Kidney (tissue), 14 donors: ENCODE data around the gene GRID1. TPM values are rescaled to one million over a fixed set of nuclear protein-coding genes. Genes with fewer than 3 reads are reported as not detected.

Source experiments
- DNase-seq, 5 donors: peaks; one replicate each; pipeline ENCODE4 v3.0.0-alpha.2; 2013 to 2020
- FAIRE-seq: peaks from 2 replicates; lab custom pipeline; 2012; peaks lifted over from hg19 to GRCh38; lab: Jason Lieb, UNC
- H3K27ac ChIP-seq, 2 donors: one replicate each; pipeline ENCODE4 v1.7.0; 2013; ENCODE audit warnings: low read depth in 2 of 2, low read length in 2 of 2, inconsistent platforms in 1 of 2
- H3K27me3 ChIP-seq: one replicate; pipeline ENCODE4 v1.7.1; 2013; ENCODE audit warnings: low read length, inconsistent platforms; ENCODE audit not compliant: control insufficient read depth, insufficient read depth
- H3K36me3 ChIP-seq, 3 donors: one replicate each; pipeline versions ENCODE4 v1.7.0 to v1.7.1; 2013; ENCODE audit warnings: low read length in 3 of 3, control low read depth in 1 of 3, inconsistent platforms in 1 of 3; ENCODE audit not compliant: insufficient read depth in 3 of 3, control insufficient read depth in 2 of 3
- H3K4me1 ChIP-seq, 3 donors: one replicate each; pipeline versions ENCODE4 v1.7.0 to v1.7.1; 2013; ENCODE audit warnings: low read length in 3 of 3, inconsistent platforms in 1 of 3, low read depth in 1 of 3; ENCODE audit not compliant: control insufficient read depth in 2 of 3, insufficient read depth in 2 of 3
- H3K4me3 ChIP-seq, 3 donors: one replicate each; pipeline versions ENCODE4 v1.7.0 to v1.8.1; 2013; ENCODE audit warnings: low read length in 3 of 3, control low read depth in 1 of 3, inconsistent platforms in 1 of 3
- H3K9ac ChIP-seq, 3 donors: one replicate each; pipeline versions ENCODE4 v1.7.0 to v1.7.1; 2013; ENCODE audit warnings: low read length in 3 of 3, control low read depth in 1 of 3, inconsistent platforms in 1 of 3
- H3K9me3 ChIP-seq, 3 donors: one replicate each; pipeline versions ENCODE4 v1.7.0 to v1.7.1; 2013; ENCODE audit warnings: low read length in 3 of 3, control low read depth in 1 of 3, inconsistent platforms in 1 of 3; ENCODE audit not compliant: control insufficient read depth in 2 of 3, insufficient read depth in 1 of 3
- CTCF ChIP-seq: IDR thresholded peaks from 3 replicates; pipeline ENCODE4 v1.5.1; 2012; ENCODE audit warnings: mild to moderate bottlenecking, moderate library complexity, borderline replicate concordance; ENCODE audit not compliant: insufficient read depth; ENCODE audit errors: extremely low read depth
- intact Hi-C: fragments of 100-400 bp; cut with DNase I; formaldehyde crosslinking; loops from one replicate; pipeline ENCODE4 v1.11.1; 2022
- polyA plus RNA-seq: library from polyadenylated mRNA; stranded (reverse); fragments of 350-450 nt; fragmentation: Illumina TruSeq; extraction: RNeasy Lipid Tissue Mini Kit (QIAGEN cat#74804); gene quantifications from one replicate; pipeline ENCODE4 v1.2.3, GENCODE V29; 2014; ENCODE audit warnings: low read depth, low replicate concordance; ENCODE audit not compliant: insufficient read depth
- total RNA-seq: library from RNA; stranded (reverse); fragmentation: NEBNext Ultra II Directional; extraction: Animal tissue kit (Norgen Biotek cat#: 25700); gene quantifications from one replicate; pipeline ENCODE4 v1.2.1, GENCODE V29; 2021
- donor health status: control.
- donor health status: control.
- donor health status: control.
- donor health status: control.
- donor health status: control.
- donor health status: DM: yes; HTN: yes; CAD: no.
- donor health status: Normal renal cell carcinoma (clear cell type).

GRID1 gene
- total and polyA plus RNA-seq, 2 donors from 2014 or later, result 0.37 to 1.4 TPM

GRCh38 chr10:86152911-86153310, 213.7 kb downstream of the GRID1 start:
- Histone ChIP-seq H3K4me3 (no peak overlapping the region), H3K9me3 (no peaks in the 10 kb centered on the region), H3K36me3 (no peaks in the 10 kb centered on the region), H3K27ac (no peak overlapping the region), H3K4me1 (no peaks in the 10 kb centered on the region), H3K27me3 (no peaks in the 10 kb centered on the region), H3K9ac (no peak overlapping the region)
- DNase-seq (no peak), FAIRE-seq (no peak)
- intact Hi-C loops, result no loop called here
- TF ChIP-seq CTCF, result no peak

- DNase-seq, result no peak
- intact Hi-C loops, result no loop called here
- Histone ChIP-seq H3K4me3 (no peak overlapping the region), H3K4me1 (no peaks in the 10 kb centered on the region), H3K36me3 (no peaks in the 10 kb centered on the region), H3K27ac (no peak overlapping the region), H3K9me3 (no peaks in the 10 kb centered on the region), H3K9ac (no peak overlapping the region), H3K27me3 (no peaks in the 10 kb centered on the region)
- FAIRE-seq, result no peak
- TF ChIP-seq CTCF, result no peak
Observed at GRCh38 chr10:86152354-86152753, 214.2 kb downstream of the GRID1 start.

- H3K9me3 ChIP-seq, result no peaks in the 10 kb centered on the region
- no peak overlapping the region for H3K9ac ChIP-seq
- H3K4me1 ChIP-seq, result no peaks in the 10 kb centered on the region
- H3K36me3 ChIP-seq, result no peaks in the 10 kb centered on the region
- FAIRE-seq (no peak), DNase-seq (no peak)
- no peak overlapping the region for H3K27ac ChIP-seq
- no peak for TF ChIP-seq CTCF
- intact Hi-C loops, result no loop called here
- no peaks in the 10 kb centered on the region for H3K27me3 ChIP-seq
- no peak overlapping the region for H3K4me3 ChIP-seq
Observed at GRCh38 chr10:86151613-86152012, 215.0 kb downstream of the GRID1 start.

GRCh38 chr10:86149257-86149656, 217.3 kb downstream of the GRID1 start:
- Histone ChIP-seq H3K27ac (no peak overlapping the region), H3K9me3 (no peaks in the 10 kb centered on the region), H3K4me1 (no peaks in the 10 kb centered on the region), H3K36me3 (no peaks in the 10 kb centered on the region), H3K27me3 (no peaks in the 10 kb centered on the region), H3K4me3 (no peak overlapping the region), H3K9ac (no peak overlapping the region)
- intact Hi-C loops, result no loop called here
- DNase-seq, result no peak
- FAIRE-seq, result no peak
- no peak for TF ChIP-seq CTCF
